Measurements from ENCODE around the gene HS6ST3. TPM values are rescaled to one million over a fixed set of nuclear protein-coding genes. Genes with fewer than 3 reads are reported as not detected.

HS6ST3 gene
- total and polyA plus RNA-seq, 10 donors: 0.03 TPM; not detected in 9

DNA sequence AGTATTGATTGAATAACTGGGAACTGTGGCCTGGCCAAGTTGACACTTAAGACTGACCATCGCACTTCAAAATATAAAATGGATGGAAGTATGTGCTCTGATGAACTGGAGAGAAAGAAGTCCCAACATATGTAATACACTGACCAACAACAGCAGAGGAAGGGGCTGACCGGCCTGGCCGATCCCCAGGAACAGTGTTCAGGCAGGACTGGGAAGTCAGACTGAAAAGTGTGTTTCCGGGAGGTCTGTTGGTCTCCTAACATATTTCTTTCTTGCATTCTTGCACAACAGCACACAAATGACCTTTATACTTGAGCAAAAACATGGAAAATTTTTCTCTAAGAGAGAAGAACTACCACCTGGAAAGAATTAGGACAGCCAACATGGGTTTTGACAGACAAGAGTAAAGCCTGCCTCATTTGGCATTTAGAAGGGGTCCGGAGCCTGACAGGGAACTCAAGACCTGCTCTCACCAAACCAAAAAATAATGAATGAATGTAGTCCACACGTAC, 606.5 kb downstream of the HS6ST3 start:
- Histone ChIP-seq H3K4me1 (no peaks in the 10 kb centered on the region), H3K36me3 (no peaks in the 10 kb centered on the region), H3K27me3 (replicated peaks in 1 of 7) (no peaks in the 10 kb centered on the region), H3K9me3 (peaks cover 0 to 26% (median 7%) of the 10 kb centered on the region in 8 donors), H3K4me3 (no peak overlapping the region), H3K27ac (no peak overlapping the region)
- TF ChIP-seq POLR2A (IDR thresholded peaks at IDR 0.05) (no peak), POLR2AphosphoS5 (IDR thresholded peaks at IDR 0.05) (no peak), CTCF (IDR thresholded peaks at IDR 0.05 in 8 of 11, conservative IDR thresholded peaks at IDR 0.05 in 3 of 11) (no peak)
- intact Hi-C loops (cut with DNase I; ENCODE audit: low total_unique reads): no loop called here
- WGBS, 5 donors: 78 to 89% (median 85%) methylated on average over 6 of the region's 6 CpGs
- DNase-seq: no peak

DNA sequence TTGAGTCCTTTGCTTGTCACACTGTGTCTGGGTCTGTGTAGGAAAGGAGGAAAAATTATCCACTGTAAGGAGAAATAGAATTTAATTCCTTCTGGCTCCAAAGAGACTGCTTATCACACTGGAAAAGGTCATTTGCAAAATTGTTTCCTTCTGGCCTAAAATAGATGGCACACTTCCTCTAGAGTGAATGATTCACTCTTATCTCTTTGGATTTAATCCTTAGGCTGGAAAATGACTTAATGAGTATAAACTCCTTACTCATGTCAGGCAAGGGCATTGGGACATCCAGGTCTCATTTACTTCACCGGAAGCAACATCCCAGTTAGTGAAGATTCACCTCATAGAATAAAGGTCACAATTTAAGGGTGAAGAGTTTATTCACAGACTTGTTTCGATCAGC, 610.8 kb downstream of the HS6ST3 start:
- TF ChIP-seq CTCF (IDR thresholded peaks at IDR 0.05 in 8 of 11, conservative IDR thresholded peaks at IDR 0.05 in 3 of 11) (no peak), POLR2AphosphoS5 (IDR thresholded peaks at IDR 0.05) (no peak), POLR2A (IDR thresholded peaks at IDR 0.05) (no peak)
- no peaks in the 10 kb centered on the region for H3K4me1 ChIP-seq
- 59 to 81% (median 68%) methylated on average over 2 of the region's 2 CpGs for WGBS, 5 donors
- no peaks in the 10 kb centered on the region for H3K27me3 ChIP-seq (replicated peaks in 1 of 7)
- intact Hi-C loops (cut with DNase I; ENCODE audit: low total_unique reads): no loop called here
- no peak overlapping the region for H3K27ac ChIP-seq
- no peaks in the 10 kb centered on the region for H3K36me3 ChIP-seq
- no peak overlapping the region for H3K4me3 ChIP-seq
- H3K9me3 ChIP-seq: peaks cover 0 to 33% (median 7%) of the 10 kb centered on the region in 8 donors
- DNase-seq: no peak

GRCh38 chr13:96707146-96707545, 617.2 kb downstream of the HS6ST3 start:
- intact Hi-C loops (cut with DNase I; ENCODE audit: low total_unique reads): no loop called here
- H3K9me3 ChIP-seq: peaks cover 0 to 9% (median 0%) of the 10 kb centered on the region in 8 donors
- no peak overlapping the region for H3K27ac ChIP-seq
- no peaks in the 10 kb centered on the region for H3K27me3 ChIP-seq (replicated peaks in 1 of 7)
- 84 to 93% (median 88%) methylated on average over 3 of the region's 3 CpGs for WGBS, 5 donors
- H3K36me3 ChIP-seq: no peaks in the 10 kb centered on the region
- no peak for DNase-seq
- H3K4me3 ChIP-seq: no peak overlapping the region
- no peaks in the 10 kb centered on the region for H3K4me1 ChIP-seq
- TF ChIP-seq POLR2AphosphoS5 (IDR thresholded peaks at IDR 0.05): no peak
- TF ChIP-seq POLR2A (IDR thresholded peaks at IDR 0.05): no peak
- TF ChIP-seq CTCF (IDR thresholded peaks at IDR 0.05 in 8 of 11, conservative IDR thresholded peaks at IDR 0.05 in 3 of 11): no peak

GRCh38 chr13:96710166-96710862, 620.4 kb downstream of the HS6ST3 start:
- intact Hi-C loops (cut with DNase I; ENCODE audit: low total_unique reads): no loop called here
- Histone ChIP-seq H3K9me3 (no peaks in the 10 kb centered on the region), H3K4me3 (no peak overlapping the region), H3K27me3 (replicated peaks in 1 of 7) (no peaks in the 10 kb centered on the region), H3K27ac (no peak overlapping the region), H3K4me1 (no peaks in the 10 kb centered on the region), H3K36me3 (no peaks in the 10 kb centered on the region)
- no peak for DNase-seq
- no peak for TF ChIP-seq POLR2AphosphoS5 (IDR thresholded peaks at IDR 0.05)
- TF ChIP-seq CTCF (IDR thresholded peaks at IDR 0.05 in 8 of 11, conservative IDR thresholded peaks at IDR 0.05 in 3 of 11): no peak
- TF ChIP-seq POLR2A (IDR thresholded peaks at IDR 0.05): no peak
- 81 to 97% (median 87%) methylated on average over 3 of the region's 3 CpGs for WGBS, 5 donors

All from spleen (tissue), 11 donors.